ENCODE measurements around the gene PAMR1.
"Not testable (repeated sequence)": the region's sequence is repeated elsewhere in the genome, so short reads cannot be mapped to it uniquely, and the experiment has no call there.

The PAMR1 gene, protein sequence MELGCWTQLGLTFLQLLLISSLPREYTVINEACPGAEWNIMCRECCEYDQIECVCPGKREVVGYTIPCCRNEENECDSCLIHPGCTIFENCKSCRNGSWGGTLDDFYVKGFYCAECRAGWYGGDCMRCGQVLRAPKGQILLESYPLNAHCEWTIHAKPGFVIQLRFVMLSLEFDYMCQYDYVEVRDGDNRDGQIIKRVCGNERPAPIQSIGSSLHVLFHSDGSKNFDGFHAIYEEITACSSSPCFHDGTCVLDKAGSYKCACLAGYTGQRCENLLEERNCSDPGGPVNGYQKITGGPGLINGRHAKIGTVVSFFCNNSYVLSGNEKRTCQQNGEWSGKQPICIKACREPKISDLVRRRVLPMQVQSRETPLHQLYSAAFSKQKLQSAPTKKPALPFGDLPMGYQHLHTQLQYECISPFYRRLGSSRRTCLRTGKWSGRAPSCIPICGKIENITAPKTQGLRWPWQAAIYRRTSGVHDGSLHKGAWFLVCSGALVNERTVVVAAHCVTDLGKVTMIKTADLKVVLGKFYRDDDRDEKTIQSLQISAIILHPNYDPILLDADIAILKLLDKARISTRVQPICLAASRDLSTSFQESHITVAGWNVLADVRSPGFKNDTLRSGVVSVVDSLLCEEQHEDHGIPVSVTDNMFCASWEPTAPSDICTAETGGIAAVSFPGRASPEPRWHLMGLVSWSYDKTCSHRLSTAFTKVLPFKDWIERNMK

DNA sequence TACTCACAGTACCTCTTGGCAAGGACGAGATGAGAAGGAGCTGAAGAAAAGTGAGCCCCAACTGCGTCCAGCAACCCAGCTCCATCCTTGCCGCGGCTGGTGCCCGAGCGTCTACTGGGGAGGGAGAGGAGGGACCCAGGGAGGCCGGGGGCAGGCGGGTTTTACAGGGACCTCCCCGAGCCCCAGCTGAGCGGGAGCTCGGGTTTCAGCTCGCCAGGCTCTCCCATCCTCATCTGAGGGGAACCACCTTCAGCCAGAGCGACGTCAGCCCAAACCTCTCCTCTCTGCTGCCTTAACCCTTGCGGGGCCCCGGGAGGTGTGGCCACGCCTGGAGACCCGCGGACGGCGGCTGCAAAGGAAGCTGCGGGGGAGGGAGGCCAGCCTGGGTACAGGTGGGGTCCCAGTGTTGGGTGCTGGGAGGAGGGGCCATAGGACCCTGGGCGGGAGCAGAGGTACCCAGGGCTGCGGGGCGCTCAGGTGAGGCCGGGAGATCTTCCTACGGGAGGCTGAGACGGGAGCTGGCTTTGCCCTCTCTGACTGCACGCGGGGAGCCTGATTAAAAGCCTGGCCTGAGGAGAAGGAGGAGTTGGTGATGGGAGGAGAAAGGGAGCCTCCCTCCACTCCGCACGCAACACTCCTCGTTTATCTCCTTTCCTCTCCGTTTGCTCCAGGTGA, at the start of gene PAMR1:
TSS of gene PAMR1 (minus strand) at position 116 of the 675 bp plus-strand sequence. CDS start at position 85, 31 bp downstream.
- no peak for DNase-seq

DNA sequence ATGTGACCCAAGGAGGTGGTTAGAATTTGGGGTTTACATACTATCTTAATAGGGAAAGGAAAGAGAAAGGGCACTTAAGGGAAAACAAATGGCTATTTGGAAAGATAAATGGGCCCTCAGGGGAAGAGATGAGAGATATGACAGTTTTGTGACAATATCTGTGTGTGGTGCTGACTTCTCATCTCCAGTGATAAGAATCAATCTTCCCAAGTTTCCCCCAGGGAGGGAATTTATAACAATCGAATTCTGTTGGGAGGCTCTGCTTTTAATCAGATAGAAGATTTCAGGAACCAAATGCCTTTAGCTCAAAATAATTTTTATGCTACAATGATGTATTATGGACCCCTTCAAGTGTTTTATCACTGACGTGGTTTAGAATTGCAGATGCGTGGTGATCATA, 46.3 kb upstream of the PAMR1 start:
- no peak for DNase-seq

DNA sequence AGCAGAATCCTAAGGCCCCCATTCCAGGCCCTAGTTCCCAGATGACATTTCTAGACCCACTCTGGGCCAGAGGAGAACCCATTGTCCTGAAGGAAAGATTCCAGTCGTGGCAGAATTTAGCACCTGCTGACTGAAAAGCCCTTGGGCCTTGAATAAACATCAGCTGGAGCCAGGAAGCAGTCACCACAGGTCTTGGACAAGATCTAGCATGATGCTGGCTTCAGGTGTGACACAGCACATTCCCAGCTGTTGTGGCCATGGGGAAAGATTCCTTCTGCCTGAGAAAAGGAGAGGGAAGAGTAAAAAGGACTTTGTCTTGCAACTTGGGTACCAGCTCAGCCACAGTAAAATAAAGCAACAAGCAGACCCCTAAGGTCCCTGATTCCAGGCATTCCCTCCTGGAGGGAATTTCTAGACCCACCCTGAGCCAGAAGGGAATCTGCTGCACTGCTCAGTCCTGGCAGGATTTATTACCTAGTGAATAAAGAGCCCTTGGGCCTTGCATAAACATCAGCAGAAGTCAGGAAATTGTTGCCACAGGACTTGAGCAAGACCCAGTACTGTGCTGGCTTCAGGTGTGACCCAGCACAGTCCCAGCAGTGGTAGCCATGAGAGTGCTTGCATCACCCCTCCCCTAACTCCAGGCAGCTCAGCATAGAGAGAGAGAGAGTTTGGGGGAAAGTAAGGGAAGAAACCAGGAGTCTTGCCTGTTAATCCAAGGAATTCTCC, 42.5 kb upstream of the PAMR1 start:
- DNase-seq, result no peak

DNA sequence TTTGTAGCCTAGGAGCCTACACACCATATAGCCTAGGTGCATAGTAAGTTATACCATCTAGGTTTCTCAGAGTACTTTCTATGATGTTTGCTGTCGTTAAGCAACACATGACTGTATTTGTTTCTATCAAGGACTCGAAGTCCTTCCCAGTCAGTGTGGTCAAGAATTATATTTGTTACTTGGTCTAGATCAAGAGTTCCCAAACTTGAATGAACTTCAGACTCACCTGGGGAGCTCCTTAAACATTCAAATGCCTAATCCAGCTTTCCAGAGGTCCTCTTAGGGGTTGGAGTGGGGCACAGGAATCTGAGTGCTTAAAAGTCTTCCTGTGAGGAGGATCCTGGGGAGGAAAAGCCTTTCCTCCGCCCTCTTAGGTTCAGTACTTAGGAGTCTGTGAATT, 41.5 kb upstream of the PAMR1 start:
- DNase-seq, result no peak

DNA sequence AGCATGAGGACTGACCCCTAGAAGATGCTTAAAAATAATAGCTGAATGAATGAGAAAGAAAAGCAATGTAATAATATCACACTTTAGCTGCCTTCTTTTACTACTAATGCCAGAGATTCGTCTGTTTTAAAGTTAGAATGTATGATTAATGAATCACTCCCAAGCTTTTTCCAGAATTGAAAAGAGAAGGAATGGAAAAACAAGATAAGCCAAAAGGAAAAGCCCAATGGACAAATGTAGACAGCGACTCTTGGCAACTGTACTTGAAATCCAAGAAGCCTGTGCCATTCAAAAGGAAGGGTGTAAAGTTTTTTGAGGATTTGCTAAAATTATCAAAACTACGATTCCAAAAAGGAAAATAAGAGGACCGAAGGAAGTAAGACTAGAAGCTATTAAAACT, 40.8 kb upstream of the PAMR1 start:
- DNase-seq, result no peak

DNA sequence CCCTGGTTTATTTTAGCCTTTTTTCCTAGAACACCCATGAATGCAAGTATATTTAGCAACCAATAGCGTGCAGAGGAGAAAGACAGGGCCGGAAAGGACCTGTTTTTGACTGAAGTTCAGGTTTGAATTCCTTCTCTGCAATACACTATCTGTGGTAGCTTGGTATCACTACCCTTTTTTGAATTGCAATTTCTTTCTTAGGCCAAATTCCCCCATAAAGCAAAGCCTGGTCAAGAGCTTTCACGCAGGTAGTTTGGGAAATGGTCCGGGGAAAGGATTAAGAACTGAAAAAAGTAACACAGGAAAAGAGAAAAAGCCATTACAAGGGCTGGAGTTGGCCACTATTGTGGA, 38.8 kb upstream of the PAMR1 start:
- DNase-seq, result no peak

DNA sequence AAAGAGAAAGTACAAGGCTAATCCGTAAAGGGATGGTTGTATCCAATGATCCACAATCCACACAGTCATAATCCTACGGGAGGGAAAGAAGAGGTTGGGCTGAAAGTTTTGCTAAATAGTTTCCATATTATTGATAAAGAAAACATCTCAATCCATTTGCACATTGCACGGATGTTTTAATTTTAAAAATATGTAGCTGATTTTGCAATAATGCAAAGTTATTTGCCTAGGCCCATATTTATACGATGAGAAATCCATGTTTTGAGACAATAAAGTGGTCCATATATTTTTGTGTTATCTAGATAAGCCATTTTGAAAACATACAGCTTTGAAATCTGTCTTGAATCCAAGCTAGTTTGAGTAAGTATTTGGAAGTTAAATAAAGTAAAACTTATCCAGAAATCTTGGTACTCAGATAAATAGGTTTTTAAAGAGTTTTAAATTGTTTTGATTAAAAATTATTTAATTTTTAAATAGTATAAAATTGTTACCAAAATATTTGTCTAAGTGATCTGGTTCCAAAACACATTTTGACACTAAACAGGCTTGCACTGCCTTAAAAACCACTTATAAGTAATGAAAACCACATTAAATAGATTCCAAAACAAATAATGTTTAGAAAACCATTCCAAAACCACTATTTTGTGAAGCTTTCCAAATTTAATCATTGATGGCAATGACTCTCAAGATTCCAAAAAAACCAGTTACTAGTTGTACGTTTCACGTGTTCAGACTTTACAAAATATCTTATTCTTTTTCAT, 38.2 kb upstream of the PAMR1 start:
- DNase-seq, result no peak

DNA sequence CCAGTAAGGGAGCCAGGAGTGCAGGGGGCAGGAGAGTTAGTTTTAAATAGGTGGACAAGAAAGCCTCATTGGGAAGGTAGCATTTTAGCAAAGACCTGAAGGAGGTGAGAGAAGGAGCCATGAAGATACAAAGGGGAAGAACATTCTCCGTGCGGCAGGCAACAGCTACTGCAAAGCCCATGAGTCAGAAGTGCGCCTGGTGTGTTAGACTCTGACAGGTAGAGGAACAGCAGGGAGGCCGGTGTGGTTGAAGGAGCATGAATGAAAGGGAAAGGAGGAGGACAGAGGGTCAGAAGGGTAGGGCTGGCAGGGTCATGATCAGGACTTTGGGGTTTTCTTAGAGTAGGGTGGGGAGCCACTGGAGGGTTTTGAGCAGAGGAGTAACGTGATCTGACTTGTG, 34.5 kb upstream of the PAMR1 start:
- DNase-seq, result no peak

DNA sequence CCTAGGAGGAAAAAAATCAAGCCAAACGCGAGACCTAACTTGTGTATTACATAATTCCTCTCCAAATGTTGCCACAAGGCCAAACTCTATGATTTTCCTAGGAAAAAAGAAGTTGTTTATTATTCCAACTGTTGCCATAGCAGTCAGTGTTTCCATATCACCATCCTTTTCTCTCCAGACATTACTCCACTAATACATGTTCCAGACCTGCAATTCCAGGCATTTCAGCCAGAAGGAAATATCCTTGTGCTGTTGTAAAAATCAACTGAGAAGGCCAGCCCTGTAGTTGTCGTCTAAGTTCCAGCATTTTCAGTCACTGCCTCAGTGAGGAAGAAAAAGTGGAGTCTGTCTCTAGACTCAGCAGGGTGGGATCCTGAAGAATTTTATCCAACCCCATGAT, 33.1 kb upstream of the PAMR1 start:
- DNase-seq, result no peak

DNA sequence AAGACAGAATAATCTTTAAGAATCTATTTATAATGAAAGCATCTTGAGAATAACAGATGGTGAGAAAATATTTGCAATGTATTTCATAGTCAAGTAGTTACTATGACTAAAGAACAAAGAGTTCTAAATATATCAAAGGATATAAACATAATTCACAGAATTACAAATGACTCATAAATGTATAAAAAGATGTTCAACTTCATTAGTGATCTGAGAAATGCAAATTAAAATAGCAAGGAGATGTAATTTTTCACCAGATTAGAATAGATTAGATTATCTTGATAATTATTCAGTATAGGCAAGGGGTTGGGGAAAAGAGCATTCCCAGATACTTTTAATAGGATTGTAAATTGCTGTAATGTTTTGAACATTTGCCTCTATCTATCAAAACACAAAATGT, 30.1 kb upstream of the PAMR1 start:
- DNase-seq, result no peak

DNA sequence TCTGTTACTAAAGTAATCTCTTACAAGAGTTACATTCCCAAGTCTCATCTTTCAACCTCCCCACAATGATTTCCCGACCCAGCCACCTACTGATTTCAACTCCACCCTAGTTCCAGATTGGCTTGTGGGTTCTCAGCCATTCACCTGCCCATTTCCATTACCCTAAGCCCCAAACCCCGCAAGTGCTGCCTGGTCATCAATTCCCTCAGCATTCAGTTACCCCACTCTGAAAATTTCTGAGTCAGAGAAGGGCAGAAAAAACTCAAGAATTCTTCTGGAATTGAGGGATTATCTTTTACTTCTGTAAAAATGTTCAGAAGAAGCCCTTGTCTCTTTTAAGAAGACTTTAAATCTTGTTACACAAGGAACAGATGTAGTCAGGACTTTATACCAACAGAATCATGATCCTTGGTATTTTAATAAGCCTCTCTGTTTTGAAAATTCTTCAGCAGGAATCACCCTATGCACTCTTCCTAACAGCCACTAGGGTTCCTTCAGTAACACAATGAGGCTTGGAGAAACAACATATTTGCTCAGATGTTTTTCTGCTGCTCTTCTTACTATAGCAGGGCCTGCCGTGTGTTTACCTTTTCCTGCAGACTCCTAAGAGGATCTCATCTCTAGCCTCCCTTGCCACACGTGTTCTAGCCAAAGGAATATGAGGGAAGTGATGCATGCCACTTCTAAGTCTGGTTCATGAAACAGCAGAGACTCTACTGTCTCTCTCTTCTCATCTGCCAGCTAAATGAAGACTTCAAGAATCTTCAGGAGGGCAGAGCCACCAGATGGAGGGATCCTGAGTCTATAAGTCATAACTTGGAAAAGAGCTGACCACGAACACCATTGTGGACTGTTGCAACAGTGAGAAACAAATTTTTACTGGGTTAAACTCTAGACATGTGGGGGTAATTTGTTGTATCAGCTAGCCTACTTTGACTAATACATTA, 29.3 kb upstream of the PAMR1 start:
- DNase-seq, result peak; percentile 7

DNA sequence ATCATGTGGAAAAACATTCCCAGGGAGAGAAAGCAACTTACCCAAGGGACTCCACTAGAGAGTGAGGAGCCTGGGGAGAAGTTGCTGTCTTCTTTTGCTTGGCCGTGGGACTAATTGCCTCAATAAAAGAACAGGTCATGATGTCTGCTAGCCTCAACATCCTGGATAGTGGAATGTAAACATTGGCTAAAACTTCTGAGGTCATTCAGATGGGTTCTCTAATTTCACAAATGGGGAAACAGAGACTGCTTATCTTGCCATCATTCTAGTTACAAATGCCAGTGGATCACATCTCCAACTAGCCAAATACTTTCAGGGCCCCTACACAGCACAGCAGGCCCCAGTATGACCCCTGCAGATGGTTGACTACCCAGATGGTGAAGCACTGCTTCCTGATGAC, 28.4 kb upstream of the PAMR1 start:
- no peak for DNase-seq

DNA sequence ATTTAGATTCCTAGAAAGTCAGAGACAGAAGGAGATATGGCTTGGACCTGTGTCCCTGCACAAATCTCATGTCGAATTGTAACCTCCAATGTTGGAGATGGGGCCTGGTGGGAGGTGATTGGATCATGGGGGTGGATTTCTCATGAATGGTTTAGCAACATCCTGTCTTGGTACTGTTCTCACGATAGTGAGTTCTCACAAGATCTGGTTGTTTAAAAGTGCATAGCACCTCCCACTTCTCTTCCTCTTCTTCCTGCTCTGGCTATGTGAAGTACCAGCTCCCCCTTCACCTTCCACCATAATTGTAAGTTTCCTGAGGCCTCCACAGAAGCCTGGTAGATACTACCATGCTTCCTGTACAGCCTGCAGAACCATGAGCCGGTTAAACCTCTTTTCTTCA, 27.6 kb upstream of the PAMR1 start:
- DNase-seq, result no peak

DNA sequence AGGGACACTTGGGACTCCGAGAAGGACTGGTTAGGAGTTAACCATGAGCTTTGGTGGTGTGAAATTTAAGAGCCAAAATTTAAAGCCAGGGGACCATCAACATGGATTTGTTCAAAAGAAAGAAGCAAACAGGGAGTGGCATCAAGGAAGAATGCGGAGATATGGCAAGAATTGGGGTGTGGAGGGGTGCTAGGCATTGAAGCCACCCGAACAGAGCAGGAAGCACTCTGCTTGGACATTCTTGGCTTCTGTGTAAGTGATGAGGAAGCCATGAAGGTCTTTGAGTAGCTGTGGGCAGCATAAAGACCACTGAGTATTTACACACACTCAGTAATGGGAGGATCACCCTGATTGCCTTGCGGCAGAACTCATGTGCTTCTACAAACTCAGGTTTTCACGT, 27.2 kb upstream of the PAMR1 start:
- no peak for DNase-seq

DNA sequence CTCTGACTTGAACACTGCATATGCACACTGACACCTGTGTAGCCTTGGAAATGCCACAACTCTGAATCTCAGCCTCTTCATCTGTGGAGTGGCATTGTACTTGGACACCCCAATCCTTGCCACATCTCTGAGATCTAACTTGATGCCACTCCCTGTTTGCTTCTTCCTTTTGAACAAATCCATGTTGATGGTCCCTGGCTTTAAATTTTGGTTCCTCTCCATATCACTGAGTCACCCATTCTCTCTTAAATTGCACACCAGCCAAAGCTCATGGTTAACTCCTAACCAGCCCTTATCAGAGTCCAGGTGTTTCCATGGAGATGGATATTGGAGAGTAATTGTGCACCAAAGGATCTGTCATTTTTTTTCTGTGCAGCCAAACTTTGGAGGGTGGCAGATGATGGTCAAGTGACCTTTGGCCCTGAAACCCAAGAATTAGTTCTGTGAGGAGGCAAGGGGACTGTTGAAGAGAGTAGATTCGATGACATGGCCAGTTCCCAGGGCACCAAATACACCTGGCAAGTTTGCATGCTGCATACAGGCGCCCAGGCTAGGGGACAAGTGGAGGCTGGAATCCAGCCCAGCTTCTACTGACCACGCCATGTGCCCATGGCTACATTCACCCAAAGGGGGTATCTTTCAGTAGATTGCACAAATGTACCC, 25.1 kb upstream of the PAMR1 start:
- no peak for DNase-seq

DNA sequence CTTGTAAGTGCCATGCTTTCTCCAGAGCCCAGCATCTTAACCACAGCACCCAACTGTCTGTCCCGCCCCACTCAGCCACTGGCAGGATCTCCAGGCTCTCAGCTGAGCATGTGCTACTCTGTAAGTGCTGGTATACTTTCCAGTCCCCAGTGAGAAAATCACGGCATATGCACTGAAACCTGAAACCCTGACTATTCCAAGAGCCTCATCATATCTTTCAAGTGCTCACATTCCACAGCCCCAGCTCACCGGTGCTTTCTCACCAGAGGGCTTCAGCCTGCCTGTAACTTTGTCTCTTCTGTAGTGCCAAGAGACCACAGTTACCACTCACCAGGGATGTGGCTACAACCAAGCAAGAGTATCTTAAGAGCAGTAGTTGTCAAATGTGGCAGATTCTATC, 24.4 kb upstream of the PAMR1 start:
- DNase-seq, result no peak

DNA sequence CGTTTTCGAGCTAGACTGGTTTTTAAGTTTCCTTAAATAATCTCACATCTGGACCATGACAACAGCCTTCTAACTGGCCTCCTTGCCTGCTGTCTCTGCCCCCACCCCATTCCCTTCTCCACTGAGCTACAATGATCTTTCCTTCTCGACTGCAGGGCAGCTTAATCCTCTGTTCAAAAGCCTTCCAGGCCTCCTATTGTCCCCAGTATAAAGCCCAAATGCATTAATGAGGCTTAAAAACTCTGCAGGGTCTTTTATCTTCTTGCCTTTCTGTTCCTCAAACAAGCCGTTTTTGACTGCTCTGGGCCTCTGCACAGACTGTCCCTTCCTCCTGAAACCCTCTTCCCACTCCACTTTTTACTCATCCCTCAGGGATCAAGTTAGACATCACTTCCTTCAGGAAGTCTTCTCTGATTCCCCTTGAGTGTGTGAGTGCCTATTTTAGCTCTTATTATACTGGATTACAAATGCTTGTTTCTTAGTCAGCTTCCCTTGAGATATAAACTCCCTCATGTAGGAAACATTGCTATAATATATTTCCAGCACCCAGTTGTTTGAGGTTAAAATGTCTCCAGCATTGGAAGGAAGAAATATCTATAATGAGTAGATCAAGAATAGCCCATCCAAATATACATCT, 23.6 kb upstream of the PAMR1 start:
- DNase-seq, result no peak

DNA sequence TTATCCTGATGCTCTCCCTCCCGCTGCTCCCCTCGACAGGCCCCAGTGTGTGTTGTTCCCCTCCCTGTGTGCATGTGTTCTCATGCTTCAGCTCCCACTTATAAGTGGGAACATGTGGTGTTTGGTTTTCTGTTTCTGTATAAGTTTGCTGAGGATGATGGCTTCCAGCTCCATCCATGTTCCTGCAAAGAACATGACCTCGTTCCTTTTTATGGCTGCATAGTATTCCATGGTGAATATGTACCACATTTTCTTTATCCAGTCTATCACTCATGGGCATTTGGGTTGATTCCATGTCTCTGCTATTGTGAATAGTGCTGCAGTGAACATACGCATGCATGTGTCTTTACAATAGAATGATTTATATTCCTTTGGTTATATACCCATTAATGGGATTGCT, 22.6 kb upstream of the PAMR1 start:
- not testable (repeated sequence) for DNase-seq

DNA sequence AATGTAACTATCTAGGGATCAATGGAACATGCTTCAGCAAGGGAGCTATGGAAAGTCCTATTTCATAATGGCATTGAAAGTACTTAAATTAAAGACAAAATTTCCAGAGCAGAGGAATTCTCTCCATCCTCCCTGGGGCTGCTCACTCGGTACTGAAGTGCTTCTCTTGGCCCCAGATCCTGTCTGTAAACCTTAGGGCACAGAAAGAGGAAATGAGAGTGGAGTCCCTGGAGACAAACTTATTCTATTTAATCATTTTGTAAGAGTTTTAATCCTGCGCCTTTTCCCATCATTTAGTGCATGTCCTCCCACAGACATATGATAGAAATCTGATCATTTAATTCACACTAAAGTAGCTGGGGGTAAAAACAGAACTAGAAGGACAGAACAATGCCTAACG, 20.9 kb upstream of the PAMR1 start:
- no peak for DNase-seq

DNA sequence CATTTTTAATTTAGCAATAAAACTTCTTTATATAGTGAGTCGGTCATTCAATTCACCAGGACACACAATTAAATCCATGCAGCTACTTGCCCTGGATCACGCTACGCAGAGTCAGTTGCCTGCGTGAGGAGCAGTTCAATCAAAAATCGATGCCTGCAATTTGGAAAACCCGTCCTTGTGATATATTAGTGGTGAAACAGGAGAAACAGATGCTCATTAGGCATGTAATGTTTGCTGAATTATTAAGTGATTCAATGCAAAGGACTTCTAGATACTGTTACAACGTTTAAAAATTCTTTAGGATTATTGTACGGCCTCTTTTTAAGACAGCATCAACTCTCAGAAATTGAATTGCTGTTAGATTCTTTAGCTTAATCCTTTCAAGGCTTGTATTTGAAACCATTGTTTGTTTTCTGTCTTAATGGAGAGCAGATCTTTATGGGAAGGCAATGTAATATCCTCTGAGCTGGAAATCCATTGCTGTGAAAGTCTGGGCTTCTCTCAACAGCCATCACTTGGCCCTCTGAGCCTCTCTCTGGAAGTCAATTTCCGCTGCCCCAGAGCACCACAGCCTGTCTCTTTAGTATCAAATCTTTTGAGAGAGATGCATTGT, 20.1 kb upstream of the PAMR1 start:
- DNase-seq, result no peak

All from hematopoietic multipotent progenitor cell treated with erythropoietin and hydrocortisone succinate and interleukin-3 and kit ligand, for 6 days (in vitro differentiated cells).